HFF-Myc (cell line): ENCODE results near the gene SGO2.
"Not testable (repeated sequence)": the region's sequence is repeated elsewhere in the genome, so short reads cannot be mapped to it uniquely, and the experiment has no call there.

Experiments
- DNase-seq: peaks from one replicate; pipeline ENCODE4 v3.0.0-alpha.2; 2011; ENCODE audit warnings: low read depth; ENCODE audit errors: extremely low read depth
- H3K4me3 ChIP-seq: replicated peaks from 2 replicates; pipeline ENCODE4 v1.5.1; 2011; ENCODE audit warnings: low read depth, mild to moderate bottlenecking, control low read depth, low read length
- CTCF ChIP-seq: IDR thresholded peaks from 2 replicates; pipeline ENCODE4 v1.5.1; 2012; ENCODE audit warnings: mild to moderate bottlenecking, low read depth, low read length, control low read depth; ENCODE audit errors: missing control alignments

Gene SGO2

DNA sequence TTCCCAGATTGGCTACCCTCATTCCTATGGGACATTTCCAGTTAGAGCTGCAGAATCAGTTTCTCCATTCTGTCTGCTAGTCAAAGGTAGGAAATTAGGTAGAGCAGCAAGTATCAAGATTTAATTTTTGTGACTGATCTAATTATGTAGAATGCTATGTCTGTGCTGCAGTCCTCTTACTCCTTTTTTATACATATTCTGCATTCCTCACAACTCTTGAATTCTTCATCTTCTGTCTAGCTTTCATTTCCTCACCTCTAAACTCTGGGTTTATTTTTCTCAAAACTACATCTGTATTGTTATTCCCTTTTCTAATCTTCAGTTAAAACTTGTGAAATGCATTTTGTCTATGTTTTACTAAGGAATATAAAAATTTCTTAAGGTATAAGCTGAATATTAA is 8.6 kb downstream of the SGO2 start:
- no peak for DNase-seq
- TF ChIP-seq CTCF = no peak
- H3K4me3 ChIP-seq = no peak overlapping the region

DNA sequence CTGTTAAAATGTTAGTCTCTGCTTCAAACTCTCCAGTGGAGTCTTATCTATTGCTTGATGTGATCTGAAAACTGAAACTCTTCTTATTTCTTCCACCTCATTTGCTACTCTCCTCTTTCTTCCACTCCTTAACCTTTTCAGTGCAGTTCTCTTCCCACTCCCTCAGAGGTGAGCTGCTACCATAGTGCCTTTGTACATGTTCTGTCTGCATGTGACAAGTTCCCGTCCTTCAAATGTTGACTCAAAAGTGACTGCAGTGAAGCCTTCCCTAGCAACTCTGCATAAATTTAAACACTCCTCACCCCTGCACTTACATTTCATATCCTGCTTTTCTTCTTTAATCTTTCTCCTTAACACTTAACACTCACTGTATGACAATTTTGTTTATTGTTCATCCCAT is 12.1 kb downstream of the SGO2 start:
- H3K4me3 ChIP-seq = no peak overlapping the region
- TF ChIP-seq CTCF = no peak
- no peak for DNase-seq

DNA sequence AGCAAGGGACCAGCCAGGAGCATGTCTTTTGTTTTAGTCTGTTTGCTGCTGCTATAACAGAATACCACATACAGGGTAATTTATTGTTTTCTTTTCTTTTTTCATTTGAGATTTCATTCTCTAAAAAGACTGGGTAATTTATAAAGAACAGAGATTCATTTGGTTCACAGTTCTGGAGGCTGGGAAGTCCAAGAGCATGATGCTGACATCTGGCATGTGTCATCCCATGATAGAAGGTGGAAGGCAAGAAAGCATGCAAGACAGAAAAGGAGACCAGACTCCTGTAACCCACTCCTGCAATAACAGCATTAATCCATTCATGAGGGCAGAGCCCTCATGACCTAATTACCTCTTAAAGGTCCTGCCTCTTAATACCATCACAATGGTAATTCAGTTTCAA is 14.8 kb downstream of the SGO2 start:
- DNase-seq = no peak
- no peak overlapping the region for H3K4me3 ChIP-seq
- TF ChIP-seq CTCF = no peak

DNA sequence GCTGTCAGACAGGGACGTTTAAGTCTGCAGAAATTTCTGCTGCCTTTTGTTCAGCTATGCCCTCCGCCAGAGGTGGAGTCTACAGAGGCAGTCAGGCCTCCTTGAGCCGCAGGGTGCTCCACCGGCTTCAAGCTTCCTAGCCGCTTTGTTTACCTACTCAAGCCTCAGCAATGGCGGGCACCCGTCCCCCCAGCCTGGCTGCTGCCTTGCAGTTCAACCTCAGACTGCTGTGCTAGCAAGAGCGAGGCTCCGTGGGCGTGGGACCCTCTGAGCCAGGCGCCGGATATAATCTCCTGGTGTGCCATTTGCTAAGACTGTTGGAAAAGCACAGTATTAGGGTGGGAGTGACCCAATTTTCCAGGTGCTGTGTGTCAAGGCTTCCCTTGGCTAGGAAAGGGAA is 40.6 kb downstream of the SGO2 start:
- DNase-seq, H3K4me3 ChIP-seq: not testable (repeated sequence)

GRCh38 chr2:200567932-200568331 is 41.9 kb downstream of the SGO2 start:
- TF ChIP-seq CTCF = no peak
- H3K4me3 ChIP-seq = no peak overlapping the region
- no peak for DNase-seq

- DNase-seq = no peak
- TF ChIP-seq CTCF = peak; percentile 18
- no peak overlapping the region for H3K4me3 ChIP-seq
Measured at GRCh38 chr2:200575957-200576356, 50.0 kb downstream of the SGO2 start.

DNA sequence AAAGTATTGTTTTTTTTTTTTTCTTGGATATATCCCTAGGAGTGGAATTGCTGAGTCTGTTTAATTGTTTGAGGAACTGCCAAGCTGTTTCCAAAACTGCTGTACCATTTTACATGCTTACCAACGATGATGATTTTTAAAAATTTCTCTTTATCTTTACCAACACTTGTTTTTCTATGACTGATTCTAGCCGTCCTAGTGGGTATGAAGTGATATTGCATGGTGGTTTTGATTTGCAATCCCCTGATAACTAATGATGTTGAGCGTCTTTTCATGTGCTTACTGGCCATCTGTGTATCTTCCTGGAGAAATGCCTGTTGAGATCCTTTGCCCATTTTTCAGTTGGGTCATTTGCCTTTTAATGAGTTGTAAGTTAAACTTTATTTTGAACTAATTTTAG is 51.0 kb downstream of the SGO2 start:
- TF ChIP-seq CTCF = no peak
- no peak overlapping the region for H3K4me3 ChIP-seq
- no peak for DNase-seq
